GM23338 (cell line): ENCODE data around the gene GPC6. TPM values are rescaled to one million over a fixed set of nuclear protein-coding genes. Genes with fewer than 3 reads are reported as not detected.

Experiments
- ATAC-seq: fragments of 200-7000 bp; cut with Tn5 transposase; 3 replicates; pipeline ENCODE4 v1.9.1; 2020
- DNase-seq: peaks from one replicate; pipeline ENCODE4 v3.0.0-alpha.2; 2015; ENCODE audit warnings: low spot score
- H2AFZ ChIP-seq: fragments of 200-600 bp; sonication (generic); 2 replicates; pipeline ENCODE4 v1.8.0; 2016; ENCODE audit warnings: antibody characterized with exemption, mild to moderate bottlenecking, moderate library complexity
- H3F3A ChIP-seq: fragments of 200-600 bp; sonication (generic); replicated peaks from 2 replicates; pipeline ENCODE4 v1.8.0; 2017; ENCODE audit warnings: antibody characterized with exemption, mixed run types, low read depth
- H3K27ac ChIP-seq: fragments of 200-600 bp; sonication (generic); 2 replicates; pipeline ENCODE4 v1.6.1; 2016; ENCODE audit warnings: low read depth
- H3K27me3 ChIP-seq: fragments of 200-600 bp; sonication (generic); 2 replicates; pipeline ENCODE4 v1.8.0; 2016; ENCODE audit warnings: mild to moderate bottlenecking, mixed run types, moderate library complexity; ENCODE audit not compliant: insufficient read depth
- H3K36me3 ChIP-seq: fragments of 200-600 bp; sonication (generic); 2 replicates; pipeline ENCODE4 v1.8.0; 2016; ENCODE audit warnings: mild to moderate bottlenecking; ENCODE audit not compliant: insufficient read depth
- H3K4me1 ChIP-seq: fragments of 200-600 bp; sonication (generic); 2 replicates; pipeline ENCODE4 v1.8.0; 2016; ENCODE audit warnings: mild to moderate bottlenecking, moderate library complexity; ENCODE audit not compliant: insufficient read depth
- H3K4me2 ChIP-seq: fragments of 200-600 bp; sonication (generic); 2 replicates; pipeline ENCODE4 v1.7.1; 2017; ENCODE audit warnings: mixed run types
- H3K4me3 ChIP-seq: fragments of 200-600 bp; sonication (generic); 2 replicates; pipeline ENCODE4 v1.6.1; 2016; ENCODE audit warnings: mixed run types
- H3K79me2 ChIP-seq: fragments of 200-600 bp; sonication (generic); replicated peaks from 2 replicates; pipeline ENCODE4 v1.8.0; 2017; ENCODE audit warnings: mild to moderate bottlenecking; ENCODE audit not compliant: insufficient read depth
- H3K9me2 ChIP-seq: fragments of 200-600 bp; sonication (generic); 2 replicates; pipeline ENCODE4 v1.8.0; 2017; ENCODE audit not compliant: insufficient read depth
- H4K20me1 ChIP-seq: fragments of 200-600 bp; sonication (generic); replicated peaks from 2 replicates; pipeline ENCODE4 v1.8.0; 2017; ENCODE audit warnings: mild to moderate bottlenecking; ENCODE audit not compliant: insufficient read depth
- H3K27ac Mint-ChIP-seq: 2 replicates; pipeline ENCODE4 v1.8.0; 2020; ENCODE audit warnings: inconsistent platforms, mild to moderate bottlenecking, moderate library complexity, mixed read lengths
- H3K27me3 Mint-ChIP-seq: 3 replicates; pipeline ENCODE4 v1.8.0; 2022; ENCODE audit warnings: low read depth, mild to moderate bottlenecking, moderate library complexity, mixed read lengths, inconsistent platforms; ENCODE audit not compliant: insufficient read depth, poor library complexity
- H3K36me3 Mint-ChIP-seq: 3 replicates; pipeline ENCODE4 v1.8.0; 2021; ENCODE audit warnings: low read depth, mild to moderate bottlenecking, inconsistent platforms, moderate library complexity, mixed read lengths
- H3K4me1 Mint-ChIP-seq: 3 replicates; pipeline ENCODE4 v1.8.0; 2020; ENCODE audit warnings: mild to moderate bottlenecking, inconsistent platforms, mixed read lengths
- H3K4me3 Mint-ChIP-seq: 3 replicates; pipeline ENCODE4 v1.8.0; 2021; ENCODE audit warnings: moderate library complexity, mild to moderate bottlenecking, inconsistent platforms, mixed read lengths
- H3K9me3 Mint-ChIP-seq: 3 replicates; pipeline ENCODE4 v1.8.0; 2020; ENCODE audit warnings: moderate library complexity, mild to moderate bottlenecking, inconsistent platforms, mixed read lengths
- EZH2phosphoT487 ChIP-seq: fragments of 200-600 bp; sonication (generic); IDR thresholded peaks from one replicate; pipeline ENCODE4 v1.8.1; 2018; ENCODE audit warnings: antibody characterized with exemption; ENCODE audit not compliant: unreplicated experiment
- JUNB ChIP-seq: IDR thresholded peaks from one replicate; pipeline ENCODE4 v1.6.1; 2016; ENCODE audit warnings: antibody characterized with exemption; ENCODE audit not compliant: unreplicated experiment
- POLR2AphosphoS5 ChIP-seq: IDR thresholded peaks from 2 replicates; pipeline ENCODE4 v1.6.1; 2016; ENCODE audit warnings: antibody characterized with exemption, low read depth
- STAT1 ChIP-seq: IDR thresholded peaks from one replicate; pipeline ENCODE4 v1.6.1; 2016; ENCODE audit warnings: antibody characterized with exemption; ENCODE audit not compliant: unreplicated experiment
- ZNF114 ChIP-seq: fragments of 250-450 bp; sonication (Bioruptor Pico); IDR thresholded peaks from 2 replicates; pipeline ENCODE4 v1.5.0; 2020; ENCODE audit warnings: mild to moderate bottlenecking, moderate library complexity
- ZNF331 ChIP-seq: fragments of 250-450 bp; sonication (Bioruptor Pico); IDR thresholded peaks from 2 replicates; pipeline ENCODE4 v1.5.0; 2020; ENCODE audit warnings: low read depth, mild to moderate bottlenecking, moderate library complexity
- polyA plus RNA-seq: library from polyadenylated mRNA; unstranded; fragments of >200 nt; fragmentation: Nextera tagmentation; extraction: Ambion mirVana; gene quantifications from 2 replicates; pipeline ENCODE4 v1.2.1, GENCODE V29; 2016
- total RNA-seq: library from RNA; depleted of rRNA; stranded (reverse); fragments of >200 nt; shearing (Covaris generic); gene quantifications from 2 replicates; pipeline ENCODE4 v1.2.3, GENCODE V29; 2014
- TF ChIP-seq, protein P1 (sequence below): fragments of 250-450 bp; sonication (Bioruptor Pico); IDR thresholded peaks from 2 replicates; pipeline ENCODE4 v1.5.0; 2020; ENCODE audit warnings: mild to moderate bottlenecking, moderate library complexity

GPC6 gene
- total and polyA plus RNA-seq, 2 experiments from 2014 or later = 6.4 to 28.6 TPM

DNA sequence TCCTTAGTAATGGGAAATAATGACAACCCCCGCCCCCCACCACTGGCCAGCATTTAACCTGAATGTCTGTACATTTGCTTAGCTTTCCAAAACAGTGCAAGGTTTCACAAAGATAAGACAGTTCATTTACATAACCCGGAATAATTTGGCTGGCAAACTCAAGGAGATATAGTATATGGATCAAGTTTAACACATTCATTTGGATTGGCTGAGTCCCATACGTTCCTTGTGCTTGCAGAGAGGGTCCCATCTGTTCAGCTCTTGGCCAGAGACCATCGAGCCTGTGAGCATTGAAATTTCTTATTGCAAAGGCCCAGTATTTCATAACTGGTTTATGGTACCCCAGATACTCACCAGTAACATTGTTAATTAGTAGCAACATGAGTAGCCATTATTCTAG is 116.5 kb downstream of the GPC6 start:
- H3K4me3 Mint-ChIP-seq = no peak overlapping the region
- H3K79me2 ChIP-seq = peaks cover 54% of the 10 kb centered on the region
- no peak overlapping the region for H3K4me2 ChIP-seq
- TF ChIP-seq, protein P1, sequence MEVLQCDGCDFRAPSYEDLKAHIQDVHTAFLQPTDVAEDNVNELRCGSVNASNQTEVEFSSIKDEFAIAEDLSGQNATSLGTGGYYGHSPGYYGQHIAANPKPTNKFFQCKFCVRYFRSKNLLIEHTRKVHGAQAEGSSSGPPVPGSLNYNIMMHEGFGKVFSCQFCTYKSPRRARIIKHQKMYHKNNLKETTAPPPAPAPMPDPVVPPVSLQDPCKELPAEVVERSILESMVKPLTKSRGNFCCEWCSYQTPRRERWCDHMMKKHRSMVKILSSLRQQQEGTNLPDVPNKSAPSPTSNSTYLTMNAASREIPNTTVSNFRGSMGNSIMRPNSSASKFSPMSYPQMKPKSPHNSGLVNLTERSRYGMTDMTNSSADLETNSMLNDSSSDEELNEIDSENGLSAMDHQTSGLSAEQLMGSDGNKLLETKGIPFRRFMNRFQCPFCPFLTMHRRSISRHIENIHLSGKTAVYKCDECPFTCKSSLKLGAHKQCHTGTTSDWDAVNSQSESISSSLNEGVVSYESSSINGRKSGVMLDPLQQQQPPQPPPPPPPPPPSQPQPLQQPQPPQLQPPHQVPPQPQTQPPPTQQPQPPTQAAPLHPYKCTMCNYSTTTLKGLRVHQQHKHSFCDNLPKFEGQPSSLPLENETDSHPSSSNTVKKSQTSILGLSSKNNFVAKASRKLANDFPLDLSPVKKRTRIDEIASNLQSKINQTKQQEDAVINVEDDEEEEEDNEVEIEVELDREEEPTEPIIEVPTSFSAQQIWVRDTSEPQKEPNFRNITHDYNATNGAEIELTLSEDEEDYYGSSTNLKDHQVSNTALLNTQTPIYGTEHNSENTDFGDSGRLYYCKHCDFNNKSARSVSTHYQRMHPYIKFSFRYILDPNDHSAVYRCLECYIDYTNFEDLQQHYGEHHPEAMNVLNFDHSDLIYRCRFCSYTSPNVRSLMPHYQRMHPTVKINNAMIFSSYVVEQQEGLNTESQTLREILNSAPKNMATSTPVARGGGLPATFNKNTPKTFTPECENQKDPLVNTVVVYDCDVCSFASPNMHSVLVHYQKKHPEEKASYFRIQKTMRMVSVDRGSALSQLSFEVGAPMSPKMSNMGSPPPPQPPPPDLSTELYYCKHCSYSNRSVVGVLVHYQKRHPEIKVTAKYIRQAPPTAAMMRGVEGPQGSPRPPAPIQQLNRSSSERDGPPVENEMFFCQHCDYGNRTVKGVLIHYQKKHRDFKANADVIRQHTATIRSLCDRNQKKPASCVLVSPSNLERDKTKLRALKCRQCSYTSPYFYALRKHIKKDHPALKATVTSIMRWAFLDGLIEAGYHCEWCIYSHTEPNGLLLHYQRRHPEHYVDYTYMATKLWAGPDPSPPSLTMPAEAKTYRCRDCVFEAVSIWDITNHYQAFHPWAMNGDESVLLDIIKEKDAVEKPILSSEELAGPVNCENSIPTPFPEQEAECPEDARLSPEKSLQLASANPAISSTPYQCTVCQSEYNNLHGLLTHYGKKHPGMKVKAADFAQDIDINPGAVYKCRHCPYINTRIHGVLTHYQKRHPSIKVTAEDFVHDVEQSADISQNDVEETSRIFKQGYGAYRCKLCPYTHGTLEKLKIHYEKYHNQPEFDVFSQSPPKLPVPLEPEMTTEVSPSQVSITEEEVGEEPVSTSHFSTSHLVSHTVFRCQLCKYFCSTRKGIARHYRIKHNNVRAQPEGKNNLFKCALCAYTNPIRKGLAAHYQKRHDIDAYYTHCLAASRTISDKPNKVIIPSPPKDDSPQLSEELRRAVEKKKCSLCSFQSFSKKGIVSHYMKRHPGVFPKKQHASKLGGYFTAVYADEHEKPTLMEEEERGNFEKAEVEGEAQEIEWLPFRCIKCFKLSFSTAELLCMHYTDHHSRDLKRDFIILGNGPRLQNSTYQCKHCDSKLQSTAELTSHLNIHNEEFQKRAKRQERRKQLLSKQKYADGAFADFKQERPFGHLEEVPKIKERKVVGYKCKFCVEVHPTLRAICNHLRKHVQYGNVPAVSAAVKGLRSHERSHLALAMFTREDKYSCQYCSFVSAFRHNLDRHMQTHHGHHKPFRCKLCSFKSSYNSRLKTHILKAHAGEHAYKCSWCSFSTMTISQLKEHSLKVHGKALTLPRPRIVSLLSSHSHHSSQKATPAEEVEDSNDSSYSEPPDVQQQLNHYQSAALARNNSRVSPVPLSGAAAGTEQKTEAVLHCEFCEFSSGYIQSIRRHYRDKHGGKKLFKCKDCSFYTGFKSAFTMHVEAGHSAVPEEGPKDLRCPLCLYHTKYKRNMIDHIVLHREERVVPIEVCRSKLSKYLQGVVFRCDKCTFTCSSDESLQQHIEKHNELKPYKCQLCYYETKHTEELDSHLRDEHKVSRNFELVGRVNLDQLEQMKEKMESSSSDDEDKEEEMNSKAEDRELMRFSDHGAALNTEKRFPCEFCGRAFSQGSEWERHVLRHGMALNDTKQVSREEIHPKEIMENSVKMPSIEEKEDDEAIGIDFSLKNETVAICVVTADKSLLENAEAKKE (CRISPR knock-in tag) = no peak
- no peak for TF ChIP-seq ZNF114 (CRISPR knock-in tag)
- TF ChIP-seq STAT1 = no peak
- no peak for DNase-seq
- H3K36me3 Mint-ChIP-seq = peaks cover 19% of the 10 kb centered on the region
- no peaks in the 10 kb centered on the region for H3K36me3 ChIP-seq
- peaks cover 5% of the 10 kb centered on the region; the same call in 2 of the 3 replicates for H3K9me3 Mint-ChIP-seq
- no peaks in the 10 kb centered on the region for H4K20me1 ChIP-seq
- no peaks in the 10 kb centered on the region for H3K27me3 Mint-ChIP-seq
- no peak for ATAC-seq
- peaks cover 8% of the 10 kb centered on the region; the same call in 2 of the 3 replicates for H3K4me1 Mint-ChIP-seq
- H3K9me2 ChIP-seq = peaks cover 19% of the 10 kb centered on the region
- no peaks in the 10 kb centered on the region for H3K27me3 ChIP-seq
- H3K4me3 ChIP-seq = no peak overlapping the region
- H3F3A ChIP-seq = no peaks in the 10 kb centered on the region
- no peak overlapping the region for H3K27ac ChIP-seq
- peaks cover 12% of the 10 kb centered on the region; the same call in 1 of the 2 replicates for H3K4me1 ChIP-seq
- H3K27ac Mint-ChIP-seq = no peak overlapping the region
- no peak overlapping the region for H2AFZ ChIP-seq

DNA sequence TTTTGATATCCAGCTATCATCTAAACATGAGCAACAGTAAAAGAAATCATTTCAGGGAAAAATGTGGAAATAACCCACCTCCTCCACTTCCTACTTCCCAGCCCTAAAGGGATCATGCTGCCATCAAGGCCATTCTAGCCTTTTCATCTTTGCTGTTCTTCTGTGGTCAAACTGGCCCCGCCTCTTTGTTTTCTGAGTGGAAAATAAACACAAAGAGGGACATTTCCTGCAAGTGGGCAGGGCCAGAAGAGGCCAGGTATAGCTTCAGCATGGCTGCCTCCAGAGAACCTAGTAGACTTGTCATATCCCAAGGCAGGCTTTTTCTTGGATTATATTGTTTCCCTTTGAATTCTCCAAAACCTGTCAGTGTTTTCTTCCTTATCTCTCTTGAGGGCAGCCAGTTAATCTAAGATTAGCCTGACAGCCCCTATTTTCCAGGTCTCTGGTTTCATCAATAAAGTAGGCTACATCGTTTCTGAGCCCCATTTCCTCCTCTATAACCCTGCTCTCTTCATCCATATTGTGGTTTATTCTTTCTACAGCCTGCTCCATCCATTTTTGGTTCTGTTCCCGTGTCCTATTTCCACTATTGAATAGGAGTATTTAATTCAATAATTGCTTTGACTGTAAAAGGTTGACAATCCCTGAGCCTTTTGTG is 117.6 kb downstream of the GPC6 start:
- H2AFZ ChIP-seq = no peak overlapping the region
- peaks cover 43% of the 10 kb centered on the region for H3K79me2 ChIP-seq
- H3K4me3 Mint-ChIP-seq = no peak overlapping the region
- H3K36me3 Mint-ChIP-seq = peaks cover 19% of the 10 kb centered on the region
- no peak for DNase-seq
- no peaks in the 10 kb centered on the region for H3K27me3 ChIP-seq
- H3K27ac ChIP-seq = no peak overlapping the region
- H3F3A ChIP-seq = no peaks in the 10 kb centered on the region
- ATAC-seq = no peak
- H3K4me1 Mint-ChIP-seq = no peaks in the 10 kb centered on the region; the same call in 2 of the 3 replicates
- no peak overlapping the region for H3K4me3 ChIP-seq
- H3K27ac Mint-ChIP-seq = no peak overlapping the region
- peaks cover 7% of the 10 kb centered on the region; the same call in 1 of the 2 replicates for H3K4me1 ChIP-seq
- no peaks in the 10 kb centered on the region for H3K27me3 Mint-ChIP-seq
- H3K9me2 ChIP-seq = peaks cover 19% of the 10 kb centered on the region
- H4K20me1 ChIP-seq = no peaks in the 10 kb centered on the region
- H3K4me2 ChIP-seq = no peak overlapping the region
- H3K9me3 Mint-ChIP-seq = peaks cover 5% of the 10 kb centered on the region; the same call in 2 of the 3 replicates
- H3K36me3 ChIP-seq = no peaks in the 10 kb centered on the region
- no peak for TF ChIP-seq JUNB
- TF ChIP-seq ZNF331 = no peak
- TF ChIP-seq STAT1 = no peak
- TF ChIP-seq ZNF114 (CRISPR knock-in tag) = no peak
- TF ChIP-seq POLR2AphosphoS5 = no peak
- TF ChIP-seq EZH2phosphoT487 = no peak
